Measurements from ENCODE around the gene CLDN14.
"Not testable (repeated sequence)": the region's sequence is repeated elsewhere in the genome, so short reads cannot be mapped to it uniquely, and the experiment has no call there.

The CLDN14 gene

DNA sequence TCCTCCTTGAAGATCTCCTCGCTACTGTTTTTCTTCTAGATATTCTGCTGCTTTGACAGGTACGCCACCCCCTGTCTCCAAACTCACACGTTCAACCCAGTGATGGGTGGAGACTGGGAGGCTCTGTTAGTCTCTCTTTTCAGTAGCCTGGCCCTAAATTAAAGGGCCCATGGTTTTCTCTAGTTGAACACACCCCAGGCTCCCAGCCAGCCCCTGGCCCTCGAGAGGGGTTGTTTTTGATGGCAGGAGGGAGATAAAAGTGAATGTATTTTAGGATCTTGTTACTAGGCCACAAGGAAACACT lies 21.6 kb upstream of the CLDN14 start:
- DNase-seq (ENCODE audit: low read depth) = no peak

DNA sequence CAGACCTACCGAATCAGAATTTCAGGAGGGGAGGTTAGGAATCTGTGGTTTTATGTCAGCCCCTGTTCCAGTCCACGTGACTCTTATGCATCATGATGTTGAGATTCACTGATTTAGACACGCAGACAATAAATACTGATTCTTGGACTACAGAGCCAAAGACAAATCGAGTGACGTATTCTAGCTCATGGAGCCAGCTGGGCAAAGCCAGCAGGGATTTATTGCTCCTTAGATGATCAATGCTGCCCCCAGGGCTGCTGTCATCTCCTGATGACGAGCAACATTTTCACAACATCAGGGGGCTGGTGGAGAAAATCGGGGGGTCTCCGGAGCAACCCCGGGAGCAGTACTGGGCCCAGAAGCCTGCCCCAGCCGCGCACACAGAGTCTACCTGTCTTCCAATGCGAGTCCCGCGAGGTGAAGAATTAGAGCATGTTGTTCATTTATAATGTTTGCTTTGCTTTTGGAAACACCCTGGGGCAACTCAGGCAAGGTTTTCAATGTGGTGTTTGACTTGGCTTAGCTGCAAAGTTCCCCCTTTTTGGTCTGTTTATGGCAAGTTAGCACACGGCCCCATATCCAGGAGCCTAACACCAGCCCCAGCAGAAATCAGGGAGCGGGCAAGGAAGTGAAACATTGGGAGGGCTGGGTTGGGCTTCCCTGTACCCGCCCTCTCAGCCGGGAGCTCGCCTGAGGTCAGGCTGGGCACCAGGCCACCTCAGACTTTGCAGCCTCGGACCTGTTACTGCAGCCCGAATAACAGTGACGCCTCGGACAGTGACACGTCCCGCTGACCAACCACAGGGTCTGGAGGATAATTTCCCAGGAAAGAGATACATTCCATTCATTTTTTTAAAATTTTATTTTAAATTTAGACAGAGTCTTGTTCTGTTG lies 19.9 kb upstream of the CLDN14 start:
- DNase-seq (ENCODE audit: low read depth) = no peak

DNA sequence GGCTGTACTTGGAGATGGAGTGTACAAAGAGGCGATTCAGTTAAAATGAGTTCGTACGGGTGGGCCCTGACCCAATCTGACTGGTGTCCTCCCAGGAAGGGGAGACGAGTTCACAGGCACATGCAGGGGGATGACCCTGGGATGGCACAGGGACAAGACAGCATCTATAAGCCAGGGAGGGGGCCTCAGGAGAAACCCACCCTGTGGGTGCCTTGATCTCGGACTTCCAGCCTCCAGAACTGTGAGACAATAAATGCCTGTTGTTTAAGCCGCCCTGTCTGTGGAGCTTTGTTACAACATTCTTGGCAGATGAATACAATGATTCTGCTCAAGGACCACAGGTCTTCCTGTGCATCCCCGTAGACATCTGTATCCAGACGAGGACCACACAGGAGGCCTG lies 14.6 kb upstream of the CLDN14 start:
- DNase-seq (ENCODE audit: low read depth) = no peak

- no peak for DNase-seq (ENCODE audit: low read depth)
Observed at GRCh38 chr21:36491209-36491910, 11.4 kb upstream of the CLDN14 start.

- no peak for DNase-seq (ENCODE audit: low read depth)
Observed at GRCh38 chr21:36489776-36490165, 9.8 kb upstream of the CLDN14 start.

GRCh38 chr21:36489103-36489775 lies 9.3 kb upstream of the CLDN14 start:
- no peak for DNase-seq (ENCODE audit: low read depth)

- no peak for DNase-seq (ENCODE audit: low read depth)
Observed at GRCh38 chr21:36487641-36488307, 7.9 kb upstream of the CLDN14 start.

GRCh38 chr21:36486246-36486645 lies 6.3 kb upstream of the CLDN14 start:
- no peak for DNase-seq (ENCODE audit: low read depth)

DNA sequence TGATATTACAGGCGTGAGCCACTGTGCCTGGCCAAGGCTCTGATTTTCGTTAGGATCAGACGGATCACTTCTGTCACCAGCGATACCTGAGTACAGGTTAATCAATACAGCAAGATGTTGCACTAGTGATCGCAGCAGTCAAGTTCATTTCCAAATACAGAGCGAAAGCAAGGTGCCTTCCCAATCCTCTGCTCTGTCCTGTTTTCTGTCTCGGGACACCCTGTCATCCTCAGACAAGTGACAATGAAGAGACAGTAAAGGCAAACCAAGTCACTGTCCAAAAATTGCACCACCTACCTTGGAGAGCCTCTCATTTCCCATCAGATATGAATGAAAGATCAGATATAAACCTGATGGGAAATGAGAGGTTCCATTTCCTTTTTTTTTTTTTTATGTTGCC lies 5.6 kb upstream of the CLDN14 start:
- no peak for DNase-seq (ENCODE audit: low read depth)

GRCh38 chr21:36483095-36483494 lies 3.2 kb upstream of the CLDN14 start:
- DNase-seq (ENCODE audit: low read depth) = no peak

- no peak for DNase-seq (ENCODE audit: low read depth)
Observed at GRCh38 chr21:36482673-36483072, 2.8 kb upstream of the CLDN14 start.

- no peak for DNase-seq (ENCODE audit: low read depth)
Observed at GRCh38 chr21:36482181-36482580, 2.3 kb upstream of the CLDN14 start.

DNA sequence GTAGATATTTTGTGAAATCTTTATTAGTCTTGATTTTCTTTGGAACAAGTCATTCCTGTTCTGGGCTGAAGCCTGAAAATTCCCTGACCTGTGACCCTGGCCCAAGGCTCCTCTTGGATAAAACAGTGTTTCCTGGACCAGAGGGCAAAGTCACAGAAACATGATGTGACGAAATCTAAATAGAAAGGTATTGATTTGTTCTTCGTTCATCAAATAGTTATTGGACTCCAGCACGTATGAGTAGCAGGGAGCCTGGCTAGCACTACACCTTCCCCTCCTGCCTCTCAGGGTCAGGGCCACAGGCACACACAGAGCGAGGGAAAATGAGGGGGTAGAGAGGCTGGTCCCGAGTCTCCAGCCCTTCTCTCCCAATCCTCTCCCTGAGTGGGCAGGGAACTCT lies 1.7 kb upstream of the CLDN14 start:
- DNase-seq (ENCODE audit: low read depth) = no peak

DNA sequence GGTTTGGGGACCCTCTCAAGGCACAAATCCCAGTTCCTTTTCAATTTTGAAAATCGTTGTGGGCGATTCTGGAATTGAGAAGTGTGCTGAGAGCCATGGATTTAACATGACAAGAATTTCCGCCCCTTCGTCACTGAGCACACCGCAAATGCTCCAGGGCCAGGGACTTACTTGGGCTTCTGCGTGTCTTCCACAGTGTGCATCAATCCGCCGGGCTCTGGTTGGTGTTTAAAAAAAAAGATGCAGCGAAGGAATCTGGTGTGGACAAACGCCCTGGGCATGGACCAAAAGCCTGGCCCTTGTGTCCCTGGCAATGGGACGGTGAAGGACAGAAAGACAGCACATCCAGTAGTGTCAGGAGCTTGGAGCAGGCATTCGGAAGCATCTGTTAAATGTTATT lies 696 bp upstream of the CLDN14 start:
- DNase-seq (ENCODE audit: low read depth) = no peak

DNA sequence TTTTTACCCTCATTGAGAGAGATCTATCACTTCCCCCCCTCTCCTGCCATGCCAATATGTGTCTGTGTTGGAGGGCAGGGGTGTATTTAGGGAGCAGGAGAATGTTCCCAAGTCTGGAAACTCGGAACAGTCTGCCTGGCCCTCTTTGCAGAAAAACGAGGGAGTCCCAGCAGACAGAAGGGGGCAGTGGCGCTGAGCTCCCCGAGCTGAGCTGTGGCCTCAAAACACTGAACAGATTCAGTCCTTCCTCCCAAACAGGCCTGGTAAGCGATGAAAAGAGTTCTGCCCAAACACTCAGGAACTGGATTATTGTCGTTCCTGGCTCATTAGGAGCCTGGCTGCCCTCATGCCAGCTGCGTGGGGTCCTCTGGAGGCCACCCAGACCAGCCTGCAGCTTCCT lies 981 bp downstream of the CLDN14 start:
- no peak for DNase-seq (ENCODE audit: low read depth)

- no peak for DNase-seq (ENCODE audit: low read depth)
Observed at GRCh38 chr21:36478207-36478701, 1.7 kb downstream of the CLDN14 start.

DNA sequence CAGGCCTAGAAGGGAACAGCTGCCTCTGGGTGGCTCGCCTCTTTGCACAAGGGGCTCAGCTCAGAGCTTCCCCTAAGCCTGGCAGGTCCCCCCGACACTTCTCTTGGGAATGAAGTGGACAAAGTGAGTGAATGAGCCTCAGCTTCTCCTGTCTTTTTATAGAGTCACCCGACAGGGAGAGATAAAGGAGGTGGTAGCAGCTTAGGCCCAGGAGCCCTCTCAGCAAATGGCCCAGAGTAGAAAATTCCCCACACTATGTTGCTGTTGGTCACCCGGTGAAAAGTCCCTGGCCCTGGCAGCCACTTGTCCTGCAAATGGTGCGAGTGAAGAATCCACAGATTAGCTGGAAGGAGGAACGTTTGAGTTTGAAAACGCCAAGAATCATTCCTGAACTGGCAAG lies 2.4 kb downstream of the CLDN14 start:
- no peak for DNase-seq (ENCODE audit: low read depth)

GRCh38 chr21:36477001-36477400 lies 2.9 kb downstream of the CLDN14 start:
- DNase-seq (ENCODE audit: low read depth) = no peak

- DNase-seq (ENCODE audit: low read depth) = not testable (repeated sequence)
Observed at GRCh38 chr21:36476541-36476940, 3.4 kb downstream of the CLDN14 start.

DNA sequence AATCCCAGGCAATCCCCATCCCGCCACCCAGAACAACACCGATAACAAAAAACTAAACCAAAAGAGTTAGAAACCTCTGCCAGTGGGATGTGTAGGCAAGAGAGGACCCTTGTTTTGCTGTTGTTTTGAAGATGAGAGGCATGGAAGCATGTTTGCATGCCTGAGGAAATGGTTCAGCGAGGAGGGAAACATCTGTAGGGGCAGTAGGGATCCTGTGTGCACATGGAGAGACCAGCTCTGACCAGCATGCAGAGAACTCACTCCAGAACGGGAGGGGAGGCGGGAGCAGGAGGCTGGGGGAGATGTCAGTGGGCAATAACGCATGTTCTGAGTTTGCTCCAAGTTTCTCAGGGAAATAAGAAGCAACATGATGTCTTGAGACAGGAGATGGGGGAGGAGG lies 5.3 kb downstream of the CLDN14 start:
- no peak for DNase-seq (ENCODE audit: low read depth)

GRCh38 chr21:36473203-36473602 lies 6.7 kb downstream of the CLDN14 start:
- DNase-seq (ENCODE audit: low read depth) = no peak

DNA sequence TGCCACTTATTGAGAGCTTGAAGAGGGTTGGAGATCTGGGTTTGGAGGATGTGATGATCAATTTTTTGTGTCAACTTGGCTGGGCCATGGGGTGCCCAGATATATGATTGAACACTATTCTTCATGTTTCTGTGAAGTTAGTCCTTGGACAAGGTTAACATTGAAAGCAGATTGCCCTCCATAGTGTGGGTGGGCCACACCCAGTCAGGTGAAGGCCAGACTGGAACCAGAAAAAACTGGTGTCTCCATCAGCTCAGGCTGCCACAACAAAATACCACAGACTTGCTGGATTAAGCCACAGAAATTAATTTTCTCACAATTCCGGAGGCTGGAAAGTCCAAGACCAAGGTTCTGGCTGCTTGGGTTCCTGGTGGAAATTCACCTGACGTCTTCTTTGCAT lies 7.5 kb downstream of the CLDN14 start:
- no peak for DNase-seq (ENCODE audit: low read depth)

All from T follicular helper cell (primary cell).